AG09309 (cell line): Measurements from ENCODE around the gene CFAP77.

ENCODE experiments used
- DNase-seq: peaks from one replicate; pipeline ENCODE4 v3.0.0-alpha.2; 2010; ENCODE audit warnings: low read depth
- H3K4me3 ChIP-seq: 2 replicates; pipeline ENCODE4 v1.5.1; 2011; ENCODE audit warnings: mild to moderate bottlenecking, low read depth, low read length, moderate library complexity; ENCODE audit not compliant: control insufficient read depth
- TF ChIP-seq, protein P1 (sequence below): IDR thresholded peaks from 2 replicates; pipeline ENCODE4 v1.5.1; 2011; ENCODE audit warnings: mild to moderate bottlenecking, low read depth, low read length, inconsistent platforms; ENCODE audit not compliant: insufficient read depth, control insufficient read depth; ENCODE audit errors: missing control alignments

The CFAP77 gene

DNA sequence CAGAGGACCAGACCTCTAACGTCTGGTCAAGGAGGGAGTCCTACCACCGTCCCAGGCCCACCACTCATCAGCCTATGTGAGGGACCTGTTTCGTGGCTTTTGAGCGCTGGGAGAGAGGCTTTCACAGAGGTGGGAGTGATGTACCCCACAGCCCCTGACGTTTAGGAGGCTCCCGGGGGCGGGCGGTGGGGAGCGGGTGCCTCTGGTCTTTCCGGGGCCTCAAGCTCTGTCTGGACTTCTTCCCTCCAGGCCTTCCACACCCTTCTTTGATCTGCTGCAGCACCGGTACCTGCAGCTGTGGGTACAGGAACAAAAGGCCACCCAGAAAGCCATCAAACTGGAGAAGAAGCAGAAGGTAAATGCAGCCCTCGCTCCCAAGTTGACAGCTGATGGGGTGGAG lies 127.3 kb downstream of the CFAP77 start:
- H3K4me3 ChIP-seq = no peak overlapping the region
- TF ChIP-seq, protein P1, sequence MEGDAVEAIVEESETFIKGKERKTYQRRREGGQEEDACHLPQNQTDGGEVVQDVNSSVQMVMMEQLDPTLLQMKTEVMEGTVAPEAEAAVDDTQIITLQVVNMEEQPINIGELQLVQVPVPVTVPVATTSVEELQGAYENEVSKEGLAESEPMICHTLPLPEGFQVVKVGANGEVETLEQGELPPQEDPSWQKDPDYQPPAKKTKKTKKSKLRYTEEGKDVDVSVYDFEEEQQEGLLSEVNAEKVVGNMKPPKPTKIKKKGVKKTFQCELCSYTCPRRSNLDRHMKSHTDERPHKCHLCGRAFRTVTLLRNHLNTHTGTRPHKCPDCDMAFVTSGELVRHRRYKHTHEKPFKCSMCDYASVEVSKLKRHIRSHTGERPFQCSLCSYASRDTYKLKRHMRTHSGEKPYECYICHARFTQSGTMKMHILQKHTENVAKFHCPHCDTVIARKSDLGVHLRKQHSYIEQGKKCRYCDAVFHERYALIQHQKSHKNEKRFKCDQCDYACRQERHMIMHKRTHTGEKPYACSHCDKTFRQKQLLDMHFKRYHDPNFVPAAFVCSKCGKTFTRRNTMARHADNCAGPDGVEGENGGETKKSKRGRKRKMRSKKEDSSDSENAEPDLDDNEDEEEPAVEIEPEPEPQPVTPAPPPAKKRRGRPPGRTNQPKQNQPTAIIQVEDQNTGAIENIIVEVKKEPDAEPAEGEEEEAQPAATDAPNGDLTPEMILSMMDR = no peak
- no peak for DNase-seq

GRCh38 chr9:132538071-132538470 lies 128.1 kb downstream of the CFAP77 start:
- no peak for DNase-seq
- TF ChIP-seq, protein P1 = no peak
- no peak overlapping the region for H3K4me3 ChIP-seq

DNA sequence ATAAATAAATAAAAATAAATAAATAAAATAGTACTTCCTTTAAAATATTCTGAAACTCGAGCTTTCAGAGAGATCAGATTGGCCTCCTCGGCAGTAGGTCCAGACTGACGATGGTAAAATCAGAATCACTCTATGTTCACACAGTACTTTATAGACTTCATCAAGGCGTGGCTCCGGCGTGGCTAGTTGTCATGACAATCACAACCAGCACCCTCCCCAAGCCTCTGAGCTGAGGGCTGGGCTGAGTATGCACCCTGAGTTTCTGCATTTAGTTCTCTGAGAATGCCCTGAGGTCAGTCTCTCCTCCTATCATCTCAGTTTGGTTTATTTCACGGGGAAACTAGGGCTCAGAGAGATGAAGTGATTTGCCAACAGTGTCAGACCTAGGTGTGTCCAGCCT lies 129.1 kb downstream of the CFAP77 start:
- no peak overlapping the region for H3K4me3 ChIP-seq
- TF ChIP-seq, protein P1 = no peak
- no peak for DNase-seq

DNA sequence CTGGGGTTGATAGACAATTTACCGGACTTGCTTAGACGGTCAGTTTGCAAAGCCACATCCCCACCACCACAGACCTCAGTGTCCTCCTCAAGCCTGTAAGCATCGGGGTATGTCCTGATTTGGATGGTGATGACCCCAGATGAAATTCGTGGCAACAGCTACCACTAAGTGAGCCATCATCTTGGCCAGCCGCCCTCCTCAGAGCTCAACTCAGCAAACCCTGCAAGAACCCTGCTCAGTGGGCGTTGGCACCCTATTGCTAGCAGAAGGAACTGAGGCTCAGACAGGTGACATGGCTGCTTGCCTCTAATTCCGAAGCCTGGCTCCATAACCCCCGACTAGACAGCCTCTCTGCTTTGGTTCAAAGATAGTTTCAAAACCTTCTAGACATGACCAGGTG lies 131.0 kb downstream of the CFAP77 start:
- no peak for DNase-seq
- TF ChIP-seq, protein P1 = no peak
- no peak overlapping the region for H3K4me3 ChIP-seq

DNA sequence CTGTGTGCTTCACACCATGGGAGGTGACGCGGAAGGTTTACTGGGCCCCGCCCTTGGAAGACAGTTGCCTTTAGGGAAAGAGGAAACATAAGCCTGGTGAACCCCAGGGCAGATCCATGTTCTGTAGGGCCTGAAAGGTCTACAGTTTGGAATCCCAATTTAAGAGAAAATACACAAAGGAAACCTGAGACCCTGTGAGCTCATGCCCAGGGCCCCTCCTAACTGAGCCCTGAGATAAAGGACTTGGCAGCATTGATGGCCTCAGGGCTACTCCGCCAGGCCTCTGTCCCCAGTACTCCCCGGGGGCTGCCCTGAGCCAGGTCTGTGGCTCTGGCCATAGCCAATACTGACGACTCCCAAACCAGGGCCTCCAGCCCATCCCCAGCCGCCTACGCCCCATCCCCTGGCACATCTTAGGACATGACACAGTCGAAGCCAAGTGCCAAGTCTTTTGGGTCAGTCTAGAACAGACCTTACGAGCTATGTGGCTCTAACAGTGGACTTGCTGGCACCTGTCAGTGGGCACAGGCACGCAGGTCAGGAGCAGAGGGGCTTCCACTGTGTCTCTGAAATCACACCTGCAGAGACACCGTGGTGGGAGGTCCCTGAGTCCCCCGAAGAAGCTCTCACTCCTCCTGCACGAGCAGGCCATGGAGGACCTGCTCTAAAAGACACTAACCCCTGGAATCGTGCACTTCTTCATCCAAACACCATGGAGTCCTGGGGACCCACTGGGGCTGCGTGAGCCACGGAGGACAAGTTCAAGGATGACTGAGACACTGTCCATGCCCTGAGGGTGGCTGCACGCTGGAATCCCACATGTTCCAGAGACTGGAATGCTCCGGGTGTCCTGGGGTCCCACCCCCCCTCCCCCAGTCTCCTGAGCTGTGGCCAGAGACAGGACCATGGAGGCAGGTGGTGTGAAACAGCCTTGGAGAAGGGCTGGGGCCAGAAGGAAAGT lies 132.1 kb downstream of the CFAP77 start:
- no peak overlapping the region for H3K4me3 ChIP-seq
- no peak for DNase-seq
- TF ChIP-seq, protein P1 = no peak

DNA sequence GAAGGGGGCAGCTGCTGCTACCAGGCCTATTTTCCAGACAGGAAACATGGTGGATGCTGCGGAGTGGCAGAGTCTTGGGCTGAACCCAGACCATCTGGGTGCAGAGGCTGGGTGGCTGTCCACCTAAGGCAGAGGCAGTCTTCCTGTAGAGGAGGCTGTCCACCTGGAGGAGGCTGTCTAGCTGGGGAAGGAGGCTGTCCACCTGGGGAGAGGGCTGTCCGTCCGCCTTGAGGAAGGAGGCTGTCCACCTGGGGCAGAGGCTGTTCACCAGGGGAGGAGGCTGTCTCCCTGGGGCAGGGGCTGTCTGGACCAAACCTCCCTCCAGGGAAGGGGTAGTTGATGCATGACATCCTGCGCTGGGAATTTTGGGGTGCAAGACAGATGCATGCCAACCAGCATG lies 133.2 kb downstream of the CFAP77 start:
- DNase-seq = no peak
- H3K4me3 ChIP-seq = no peak overlapping the region
- TF ChIP-seq, protein P1 = no peak
